ENCODE measurements around the gene SNRPD3. TPM values are rescaled to one million over a fixed set of nuclear protein-coding genes. Genes with fewer than 3 reads are reported as not detected.

The SNRPD3 gene
- total and polyA plus RNA-seq, 4 donors, result 57.2 to 128 (median 85.9) TPM

- peaks cover 2 to 24% (median 10%) of the 10 kb centered on the region in 4 donors for H3K4me1 ChIP-seq (ENCODE audit: control insufficient read depth in 4 of 4, insufficient read depth in 4 of 4, low read length in 3 of 4)
- H3K9me3 ChIP-seq (ENCODE audit: control insufficient read depth in 4 of 4, low read length in 3 of 4), result no peaks in the 10 kb centered on the region
- H3K4me3 ChIP-seq (ENCODE audit: low read depth in 1 of 3, low read length in 3 of 3), result no peak overlapping the region
- TF ChIP-seq ATF3 (IDR thresholded peaks at IDR 0.05), result no peak
- TF ChIP-seq FOXA1 (IDR thresholded peaks at IDR 0.05), result no peak
- no peak for TF ChIP-seq RAD21 (IDR thresholded peaks at IDR 0.05)
- no peak for TF ChIP-seq FOXA2 (IDR thresholded peaks at IDR 0.05)
- TF ChIP-seq HNF4G (IDR thresholded peaks at IDR 0.05), result no peak
- TF ChIP-seq GABPA (IDR thresholded peaks at IDR 0.05 in 1 of 2, conservative IDR thresholded peaks at IDR 0.05 in 1 of 2), result no peak
- no peak for TF ChIP-seq REST (IDR thresholded peaks at IDR 0.05)
- no peak for TF ChIP-seq JUND (IDR thresholded peaks at IDR 0.05)
- TF ChIP-seq SP1 (IDR thresholded peaks at IDR 0.05), result no peak
- WGBS, result 91% methylated on average over 5 of the region's 5 CpGs
- H3K27me3 ChIP-seq (ENCODE audit: control insufficient read depth in 4 of 4, insufficient read depth in 4 of 4, low read length in 3 of 4), result no peaks in the 10 kb centered on the region
- H3K9ac ChIP-seq (ENCODE audit: low read depth in 1 of 2, low read length in 2 of 2), result no peak overlapping the region
- H3K27ac ChIP-seq (ENCODE audit: low read depth in 1 of 2, low read length in 2 of 2), result no peak overlapping the region
- no peak for DNase-seq (ENCODE audit: low spot score)
- H3K36me3 ChIP-seq (ENCODE audit: control insufficient read depth in 4 of 4, insufficient read depth in 3 of 4, low read depth in 1 of 4, low read length in 3 of 4), result peaks cover 0 to 30% (median 6%) of the 10 kb centered on the region in 4 donors
These were observed 31.5 kb downstream of the SNRPD3 start for GRCh38 chr22:24587251-24587650.

DNA sequence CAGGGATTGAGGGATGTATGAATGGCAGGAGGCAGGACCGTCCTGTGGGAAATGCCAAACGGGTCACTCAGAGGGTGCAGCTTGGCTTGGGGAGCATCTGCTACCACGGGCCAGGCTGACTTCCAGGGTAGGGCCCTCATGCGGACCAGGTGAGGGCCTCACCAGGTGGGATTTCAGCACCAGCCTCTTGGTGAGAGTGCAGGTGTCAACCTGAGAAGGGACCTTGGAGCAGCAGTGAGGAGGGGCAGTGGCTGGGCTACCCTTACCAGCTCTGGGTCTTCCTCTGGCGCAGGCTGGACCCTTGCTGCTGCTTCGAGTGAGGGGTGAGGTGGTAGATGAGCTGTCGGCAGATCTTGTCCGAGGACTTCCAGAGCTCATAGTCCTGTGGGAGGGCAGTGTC lies 32.1 kb downstream of the SNRPD3 start:
- H3K9me3 ChIP-seq (ENCODE audit: control insufficient read depth in 4 of 4, low read length in 3 of 4), result no peaks in the 10 kb centered on the region
- peaks cover 2 to 26% (median 11%) of the 10 kb centered on the region in 4 donors for H3K4me1 ChIP-seq (ENCODE audit: control insufficient read depth in 4 of 4, insufficient read depth in 4 of 4, low read length in 3 of 4)
- no peak overlapping the region for H3K4me3 ChIP-seq (ENCODE audit: low read depth in 1 of 3, low read length in 3 of 3)
- no peak overlapping the region for H3K27ac ChIP-seq (ENCODE audit: low read depth in 1 of 2, low read length in 2 of 2)
- no peaks in the 10 kb centered on the region for H3K27me3 ChIP-seq (ENCODE audit: control insufficient read depth in 4 of 4, insufficient read depth in 4 of 4, low read length in 3 of 4)
- 88% methylated on average over 8 of the region's 8 CpGs for WGBS
- no peak for DNase-seq (ENCODE audit: low spot score)
- no peak overlapping the region for H3K9ac ChIP-seq (ENCODE audit: low read depth in 1 of 2, low read length in 2 of 2)
- no peak for TF ChIP-seq SP1 (IDR thresholded peaks at IDR 0.05)
- TF ChIP-seq, protein P1, sequence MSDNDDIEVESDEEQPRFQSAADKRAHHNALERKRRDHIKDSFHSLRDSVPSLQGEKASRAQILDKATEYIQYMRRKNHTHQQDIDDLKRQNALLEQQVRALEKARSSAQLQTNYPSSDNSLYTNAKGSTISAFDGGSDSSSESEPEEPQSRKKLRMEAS (IDR thresholded peaks at IDR 0.05), result no peak
- TF ChIP-seq RXRA (IDR thresholded peaks at IDR 0.05), result no peak
- no peak for TF ChIP-seq FOXA2 (IDR thresholded peaks at IDR 0.05)
- TF ChIP-seq GABPA (IDR thresholded peaks at IDR 0.05 in 1 of 2, conservative IDR thresholded peaks at IDR 0.05 in 1 of 2), result no peak
- peaks cover 0 to 30% (median 6%) of the 10 kb centered on the region in 4 donors for H3K36me3 ChIP-seq (ENCODE audit: control insufficient read depth in 4 of 4, insufficient read depth in 3 of 4, low read depth in 1 of 4, low read length in 3 of 4)

DNA sequence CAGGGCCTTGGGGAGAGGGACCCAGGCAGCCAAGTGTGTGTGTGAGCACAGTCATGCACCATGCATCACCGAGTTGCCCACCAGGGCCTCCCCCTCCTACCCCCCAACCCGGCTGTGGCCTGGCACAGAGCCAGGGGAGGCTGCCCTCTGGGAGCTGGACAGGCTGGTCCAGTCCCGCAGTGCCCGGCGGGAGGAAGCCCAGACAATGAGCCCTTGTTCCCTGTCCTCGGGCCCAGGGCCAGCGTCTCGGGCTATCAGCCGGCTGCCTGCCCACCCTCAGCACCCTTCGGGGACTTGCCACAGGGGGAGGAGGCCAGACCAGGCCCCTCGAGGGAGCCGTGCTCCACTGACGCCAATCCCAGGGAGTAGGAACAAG lies 32.6 kb downstream of the SNRPD3 start:
- Histone ChIP-seq H3K36me3 (ENCODE audit: control insufficient read depth in 4 of 4, insufficient read depth in 3 of 4, low read depth in 1 of 4, low read length in 3 of 4) (peaks cover 0 to 30% (median 6%) of the 10 kb centered on the region in 4 donors), H3K27me3 (ENCODE audit: control insufficient read depth in 4 of 4, insufficient read depth in 4 of 4, low read length in 3 of 4) (no peaks in the 10 kb centered on the region), H3K9ac (ENCODE audit: low read depth in 1 of 2, low read length in 2 of 2) (no peak overlapping the region), H3K4me3 (ENCODE audit: low read depth in 1 of 3, low read length in 3 of 3) (no peak overlapping the region), H3K4me1 (ENCODE audit: control insufficient read depth in 4 of 4, insufficient read depth in 4 of 4, low read length in 3 of 4) (peaks cover 5 to 24% (median 12%) of the 10 kb centered on the region in 4 donors), H3K27ac (ENCODE audit: low read depth in 1 of 2, low read length in 2 of 2) (no peak overlapping the region), H3K9me3 (ENCODE audit: control insufficient read depth in 4 of 4, low read length in 3 of 4) (no peaks in the 10 kb centered on the region)
- 89% methylated on average over 13 of the region's 13 CpGs for WGBS
- DNase-seq (ENCODE audit: low spot score), result no peak
- no peak for TF ChIP-seq JUND (IDR thresholded peaks at IDR 0.05)
- no peak for TF ChIP-seq ATF3 (IDR thresholded peaks at IDR 0.05)
- TF ChIP-seq YY1 (IDR thresholded peaks at IDR 0.05), result no peak
- TF ChIP-seq RXRA (IDR thresholded peaks at IDR 0.05), result no peak
- TF ChIP-seq REST (IDR thresholded peaks at IDR 0.05), result no peak
- TF ChIP-seq, protein P1 (IDR thresholded peaks at IDR 0.05), result no peak
- TF ChIP-seq GABPA (IDR thresholded peaks at IDR 0.05 in 1 of 2, conservative IDR thresholded peaks at IDR 0.05 in 1 of 2), result no peak
- TF ChIP-seq RAD21 (IDR thresholded peaks at IDR 0.05), result no peak
- no peak for TF ChIP-seq HNF4A (conservative IDR thresholded peaks at IDR 0.05)
- TF ChIP-seq FOXA1 (IDR thresholded peaks at IDR 0.05), result no peak
- TF ChIP-seq, protein P2, sequence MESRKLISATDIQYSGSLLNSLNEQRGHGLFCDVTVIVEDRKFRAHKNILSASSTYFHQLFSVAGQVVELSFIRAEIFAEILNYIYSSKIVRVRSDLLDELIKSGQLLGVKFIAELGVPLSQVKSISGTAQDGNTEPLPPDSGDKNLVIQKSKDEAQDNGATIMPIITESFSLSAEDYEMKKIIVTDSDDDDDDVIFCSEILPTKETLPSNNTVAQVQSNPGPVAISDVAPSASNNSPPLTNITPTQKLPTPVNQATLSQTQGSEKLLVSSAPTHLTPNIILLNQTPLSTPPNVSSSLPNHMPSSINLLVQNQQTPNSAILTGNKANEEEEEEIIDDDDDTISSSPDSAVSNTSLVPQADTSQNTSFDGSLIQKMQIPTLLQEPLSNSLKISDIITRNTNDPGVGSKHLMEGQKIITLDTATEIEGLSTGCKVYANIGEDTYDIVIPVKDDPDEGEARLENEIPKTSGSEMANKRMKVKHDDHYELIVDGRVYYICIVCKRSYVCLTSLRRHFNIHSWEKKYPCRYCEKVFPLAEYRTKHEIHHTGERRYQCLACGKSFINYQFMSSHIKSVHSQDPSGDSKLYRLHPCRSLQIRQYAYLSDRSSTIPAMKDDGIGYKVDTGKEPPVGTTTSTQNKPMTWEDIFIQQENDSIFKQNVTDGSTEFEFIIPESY (IDR thresholded peaks at IDR 0.05), result no peak
- no peak for TF ChIP-seq EGR1 (IDR thresholded peaks at IDR 0.05; ENCODE audit: low read depth in 2 of 2)

Measured in liver (tissue), 9 donors.